ENCODE measurements around the gene PP2D1.

Gene PP2D1

DNA sequence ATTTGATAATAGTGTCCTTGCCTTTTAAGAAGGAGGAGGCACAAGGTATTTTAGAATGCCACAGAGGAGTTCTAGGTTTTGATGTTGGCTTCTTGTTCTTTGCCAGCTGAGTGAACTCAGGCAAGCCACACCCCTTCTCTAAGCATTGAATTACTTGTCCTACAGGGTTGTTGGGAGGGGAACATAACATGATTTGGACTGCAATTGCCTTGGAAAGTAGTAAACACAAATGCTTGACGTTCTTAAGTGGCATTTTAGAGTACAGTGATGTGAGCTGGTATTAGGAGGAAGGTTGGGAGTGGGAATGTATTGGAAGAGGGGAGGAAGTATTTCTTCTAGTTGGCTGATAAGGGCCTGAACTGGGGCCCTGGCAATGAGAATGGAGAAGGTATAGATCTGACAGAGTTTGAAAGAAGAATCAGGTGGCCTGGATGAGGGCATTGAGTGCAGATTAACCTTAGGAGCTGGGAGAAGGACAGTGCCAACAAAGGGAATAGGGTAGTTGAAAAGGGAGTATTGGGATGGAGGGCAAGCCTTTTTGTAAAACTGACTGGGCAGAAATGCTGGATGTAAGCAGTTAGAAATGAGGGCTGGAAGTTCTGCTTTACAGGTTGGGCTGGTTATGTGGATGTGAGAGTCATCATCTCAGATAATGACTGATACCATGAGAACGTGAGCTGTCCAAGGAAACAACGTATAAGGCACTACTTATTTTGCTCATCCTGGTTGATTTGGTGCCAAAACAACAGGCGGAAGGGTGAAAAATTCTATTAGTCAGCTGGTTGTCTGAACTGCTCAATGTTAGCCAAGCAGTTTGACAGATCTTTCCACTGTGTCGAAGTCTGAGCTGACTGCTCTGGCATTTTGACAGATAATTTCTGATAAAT, 44.9 kb upstream of the PP2D1 start:
- no peaks in the 10 kb centered on the region for H3K27me3 ChIP-seq (replicated peaks; ENCODE audit: control insufficient read depth, insufficient read depth, low read length)
- no peaks in the 10 kb centered on the region for H3K36me3 ChIP-seq (ENCODE audit: control insufficient read depth, insufficient read depth, low read length)
- no peak overlapping the region for H3K4me3 ChIP-seq (replicated peaks; ENCODE audit: low read depth, low read length)
- DNase-seq (ENCODE audit: extremely low read depth, insufficient read length), result peak; percentile 43
- no peak for TF ChIP-seq CTCF (IDR thresholded peaks at IDR 0.05; ENCODE audit: insufficient read depth, low read length, poor library complexity, severe bottlenecking)

GRCh38 chr3:20055842-20056241, 43.8 kb upstream of the PP2D1 start:
- no peak for TF ChIP-seq CTCF (IDR thresholded peaks at IDR 0.05; ENCODE audit: insufficient read depth, low read length, poor library complexity, severe bottlenecking)
- DNase-seq (ENCODE audit: extremely low read depth, insufficient read length), result no peak
- no peaks in the 10 kb centered on the region for H3K36me3 ChIP-seq (ENCODE audit: control insufficient read depth, insufficient read depth, low read length)
- no peaks in the 10 kb centered on the region for H3K27me3 ChIP-seq (replicated peaks; ENCODE audit: control insufficient read depth, insufficient read depth, low read length)
- no peak overlapping the region for H3K4me3 ChIP-seq (replicated peaks; ENCODE audit: low read depth, low read length)

DNA sequence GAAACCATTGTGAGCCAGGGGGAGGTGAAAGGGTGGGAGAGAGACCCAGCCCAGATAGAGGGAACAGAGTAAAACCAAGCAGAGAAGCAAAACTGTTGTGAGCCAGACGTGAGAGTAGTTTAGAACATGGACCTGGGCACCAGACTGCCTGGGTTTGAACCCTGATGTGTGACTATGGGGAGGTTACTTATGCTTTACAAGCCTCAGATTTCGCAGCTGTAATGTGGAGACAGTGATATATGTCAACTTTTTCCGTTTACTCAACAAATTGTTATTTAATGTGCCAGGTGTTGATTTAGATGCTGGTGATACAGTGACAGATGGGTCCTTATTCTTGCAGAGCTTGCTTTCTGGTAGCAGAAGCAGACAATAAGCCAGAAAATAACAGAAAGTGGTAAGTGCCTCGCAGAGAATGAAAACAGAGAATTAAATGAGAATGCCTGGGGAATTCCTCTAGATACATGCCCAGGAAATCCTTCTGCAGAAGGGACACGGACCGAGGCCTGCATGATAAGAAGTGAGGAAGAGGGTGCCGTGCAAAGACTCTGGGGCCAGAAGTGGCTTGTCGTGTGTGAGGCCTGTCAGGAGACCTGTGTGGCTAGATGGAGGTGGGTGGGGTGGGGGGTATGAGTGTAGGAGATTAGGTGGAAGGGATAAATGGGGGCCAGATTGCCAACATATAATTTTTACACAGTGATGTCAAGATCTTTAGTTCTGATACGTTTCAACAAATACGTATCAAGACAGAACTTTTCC, 43.1 kb upstream of the PP2D1 start:
- no peak for TF ChIP-seq CTCF (IDR thresholded peaks at IDR 0.05; ENCODE audit: insufficient read depth, low read length, poor library complexity, severe bottlenecking)
- DNase-seq (ENCODE audit: extremely low read depth, insufficient read length), result no peak
- Histone ChIP-seq H3K4me3 (replicated peaks; ENCODE audit: low read depth, low read length) (no peak overlapping the region), H3K27me3 (replicated peaks; ENCODE audit: control insufficient read depth, insufficient read depth, low read length) (no peaks in the 10 kb centered on the region), H3K36me3 (ENCODE audit: control insufficient read depth, insufficient read depth, low read length) (no peaks in the 10 kb centered on the region)

DNA sequence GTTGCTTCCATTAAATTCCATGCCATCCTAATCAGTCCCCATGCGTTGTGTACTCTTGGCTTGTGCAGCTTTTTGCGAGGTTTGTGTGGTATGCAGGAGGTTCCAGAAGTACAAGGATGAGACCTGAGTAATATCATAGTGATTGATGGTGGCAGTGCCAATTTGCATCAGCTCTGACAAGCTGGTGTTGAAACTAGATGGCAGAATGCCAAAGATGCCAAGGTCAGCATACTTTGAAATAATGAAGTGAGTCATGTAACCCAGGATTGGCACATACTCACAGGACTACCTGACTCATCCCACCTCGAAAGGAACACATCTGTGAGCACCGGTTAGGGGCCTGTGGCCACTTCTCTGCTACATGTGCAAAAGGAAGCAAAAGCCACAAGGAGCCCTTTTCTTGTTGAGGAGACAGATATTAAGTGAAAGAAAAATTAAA, 42.5 kb upstream of the PP2D1 start:
- Histone ChIP-seq H3K4me3 (replicated peaks; ENCODE audit: low read depth, low read length) (no peak overlapping the region), H3K36me3 (ENCODE audit: control insufficient read depth, insufficient read depth, low read length) (no peaks in the 10 kb centered on the region), H3K27me3 (replicated peaks; ENCODE audit: control insufficient read depth, insufficient read depth, low read length) (no peaks in the 10 kb centered on the region)
- DNase-seq (ENCODE audit: extremely low read depth, insufficient read length), result no peak
- no peak for TF ChIP-seq CTCF (IDR thresholded peaks at IDR 0.05; ENCODE audit: insufficient read depth, low read length, poor library complexity, severe bottlenecking)

DNA sequence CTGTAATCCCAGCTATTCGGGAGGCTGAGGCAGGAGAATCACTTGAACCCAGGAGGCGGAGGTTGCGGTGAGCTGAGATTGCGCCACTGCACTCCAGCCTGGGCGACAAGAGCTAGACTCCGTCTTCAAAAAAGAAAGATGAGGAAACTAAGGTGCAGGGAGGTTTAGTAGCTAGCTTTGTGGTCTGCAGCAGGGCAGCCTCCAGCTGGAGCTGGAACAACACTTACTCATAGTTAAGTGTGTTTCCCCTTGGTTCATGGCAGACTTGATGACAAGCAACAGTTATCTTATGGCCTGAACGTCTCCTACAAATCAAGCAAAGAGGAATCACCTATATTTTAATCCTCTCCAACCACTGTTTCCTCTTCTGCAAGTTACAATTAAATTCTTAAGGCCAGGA, 40.8 kb upstream of the PP2D1 start:
- Histone ChIP-seq H3K36me3 (ENCODE audit: control insufficient read depth, insufficient read depth, low read length) (no peaks in the 10 kb centered on the region), H3K4me3 (replicated peaks; ENCODE audit: low read depth, low read length) (no peak overlapping the region), H3K27me3 (replicated peaks; ENCODE audit: control insufficient read depth, insufficient read depth, low read length) (no peaks in the 10 kb centered on the region)
- TF ChIP-seq CTCF (IDR thresholded peaks at IDR 0.05; ENCODE audit: insufficient read depth, low read length, poor library complexity, severe bottlenecking), result no peak
- no peak for DNase-seq (ENCODE audit: extremely low read depth, insufficient read length)

Measured in GM06990 (cell line).